GM12891 (cell line): ENCODE data around the gene IMPG1.

ENCODE experiments used
- PAX5 ChIP-seq: IDR thresholded peaks from 2 replicates; pipeline ENCODE4 v1.6.1; 2011; ENCODE audit warnings: low read length, moderate library complexity, mild to moderate bottlenecking; ENCODE audit not compliant: insufficient read depth, severe bottlenecking
- POLR2A ChIP-seq: IDR thresholded peaks from 2 replicates; pipeline ENCODE4 v1.6.1; 2011; ENCODE audit warnings: low read depth, low read length, control low read depth
- POU2F2 ChIP-seq: IDR thresholded peaks from 2 replicates; pipeline ENCODE4 v1.6.1; 2011; ENCODE audit warnings: low read depth, mild to moderate bottlenecking, control low read depth, low read length, moderate library complexity
- SPI1 ChIP-seq: IDR thresholded peaks from 2 replicates; pipeline ENCODE4 v1.6.1; 2011; ENCODE audit warnings: low read depth, low read length, control low read depth

DNA sequence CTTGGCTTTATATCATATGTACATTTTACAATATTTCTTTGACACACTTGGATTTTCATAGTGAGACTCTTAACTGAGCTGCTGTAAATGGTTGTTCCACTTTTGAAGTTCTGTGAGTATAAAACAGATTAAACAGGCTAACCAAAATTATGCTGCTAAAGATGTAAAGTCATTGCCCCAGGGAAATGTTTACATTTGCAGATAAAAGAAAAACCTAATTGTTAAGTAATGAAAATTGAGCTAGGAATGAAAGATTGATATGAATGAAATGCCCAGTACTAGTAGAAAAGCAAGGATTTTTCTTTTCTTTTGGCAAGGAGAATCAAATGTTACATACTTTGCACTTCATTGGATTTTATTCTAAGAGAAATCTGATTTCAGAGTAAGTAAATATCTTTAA lies 159.4 kb downstream of the IMPG1 start:
- TF ChIP-seq POLR2A (no peak), PAX5 (no peak), POU2F2 (no peak), SPI1 (no peak)
